ENCODE results near the gene ATP11A. TPM values are rescaled to one million over a fixed set of nuclear protein-coding genes. Genes with fewer than 3 reads are reported as not detected.
A peak's percentile ranks its signal among the peaks of the same experiment; 100 is the strongest.

ATP11A gene
- total and polyA plus RNA-seq, 10 donors: 2.7 to 91.3 (median 59.1) TPM

GRCh38 chr13:112741835-112742570 lies 52.2 kb downstream of the ATP11A start:
- DNase-seq: peak; percentile 59
- Histone ChIP-seq H3K4me1 (peaks cover 0 to 24% (median 6%) of the 10 kb centered on the region in 6 donors), H3K27me3 (replicated peaks in 1 of 7) (no peaks in the 10 kb centered on the region), H3K4me3 (no peak overlapping the region), H3K9me3 (no peaks in the 10 kb centered on the region), H3K27ac (peak overlapping the region in 7 of 8 donors; percentile 67 to 85 (median 75)), H3K36me3 (no peaks in the 10 kb centered on the region)
- TF ChIP-seq CTCF (IDR thresholded peaks at IDR 0.05 in 8 of 11, conservative IDR thresholded peaks at IDR 0.05 in 3 of 11): no peak
- no peak for TF ChIP-seq POLR2AphosphoS5 (IDR thresholded peaks at IDR 0.05)
- TF ChIP-seq POLR2A (IDR thresholded peaks at IDR 0.05): no peak
- intact Hi-C loops (cut with DNase I; ENCODE audit: low total_unique reads): no loop called here
- 87 to 94% (median 91%) methylated on average over 18 of the region's 18 CpGs for WGBS, 5 donors

GRCh38 chr13:112742583-112742982 lies 52.7 kb downstream of the ATP11A start:
- TF ChIP-seq CTCF (IDR thresholded peaks at IDR 0.05 in 8 of 11, conservative IDR thresholded peaks at IDR 0.05 in 3 of 11): no peak
- no peak for TF ChIP-seq POLR2A (IDR thresholded peaks at IDR 0.05)
- TF ChIP-seq POLR2AphosphoS5 (IDR thresholded peaks at IDR 0.05): no peak
- 93 to 97% (median 95%) methylated on average over 13 to 14 of the region's 14 CpGs for WGBS, 5 donors
- DNase-seq: peak; percentile 47
- Histone ChIP-seq H3K27ac (no peak overlapping the region), H3K9me3 (no peaks in the 10 kb centered on the region), H3K4me1 (peaks cover 0 to 24% (median 6%) of the 10 kb centered on the region in 6 donors), H3K36me3 (no peaks in the 10 kb centered on the region), H3K4me3 (no peak overlapping the region), H3K27me3 (replicated peaks in 1 of 7) (no peaks in the 10 kb centered on the region)
- intact Hi-C loops (cut with DNase I; ENCODE audit: low total_unique reads): no loop called here

- DNase-seq: peak; percentile 16
- no peak overlapping the region for H3K27ac ChIP-seq
- H3K4me1 ChIP-seq: peaks cover 0 to 24% (median 6%) of the 10 kb centered on the region in 6 donors
- H3K4me3 ChIP-seq: no peak overlapping the region
- H3K27me3 ChIP-seq (replicated peaks in 1 of 7): no peaks in the 10 kb centered on the region
- TF ChIP-seq POLR2AphosphoS5 (IDR thresholded peaks at IDR 0.05) (no peak), POLR2A (IDR thresholded peaks at IDR 0.05) (no peak), CTCF (IDR thresholded peaks at IDR 0.05 in 8 of 11, conservative IDR thresholded peaks at IDR 0.05 in 3 of 11) (no peak)
- no peaks in the 10 kb centered on the region for H3K36me3 ChIP-seq
- 88 to 93% (median 91%) methylated on average over 12 of the region's 12 CpGs for WGBS, 5 donors
- H3K9me3 ChIP-seq: no peaks in the 10 kb centered on the region
- intact Hi-C loops (cut with DNase I; ENCODE audit: low total_unique reads): no loop called here
Observed at GRCh38 chr13:112743451-112744167, 53.8 kb downstream of the ATP11A start.
